ENCODE data around the gene CAPN14.

Gene CAPN14

GRCh38 chr2:31238126-31238905, 21.0 kb upstream of the CAPN14 start (continued):
- TF ChIP-seq ZBTB7A (tag by site-specific recombination; IDR thresholded peaks at IDR 0.05; ENCODE audit: low read depth) = no peak
- no peak for TF ChIP-seq ZSCAN23 (tag by site-specific recombination; IDR thresholded peaks at IDR 0.05)

DNA sequence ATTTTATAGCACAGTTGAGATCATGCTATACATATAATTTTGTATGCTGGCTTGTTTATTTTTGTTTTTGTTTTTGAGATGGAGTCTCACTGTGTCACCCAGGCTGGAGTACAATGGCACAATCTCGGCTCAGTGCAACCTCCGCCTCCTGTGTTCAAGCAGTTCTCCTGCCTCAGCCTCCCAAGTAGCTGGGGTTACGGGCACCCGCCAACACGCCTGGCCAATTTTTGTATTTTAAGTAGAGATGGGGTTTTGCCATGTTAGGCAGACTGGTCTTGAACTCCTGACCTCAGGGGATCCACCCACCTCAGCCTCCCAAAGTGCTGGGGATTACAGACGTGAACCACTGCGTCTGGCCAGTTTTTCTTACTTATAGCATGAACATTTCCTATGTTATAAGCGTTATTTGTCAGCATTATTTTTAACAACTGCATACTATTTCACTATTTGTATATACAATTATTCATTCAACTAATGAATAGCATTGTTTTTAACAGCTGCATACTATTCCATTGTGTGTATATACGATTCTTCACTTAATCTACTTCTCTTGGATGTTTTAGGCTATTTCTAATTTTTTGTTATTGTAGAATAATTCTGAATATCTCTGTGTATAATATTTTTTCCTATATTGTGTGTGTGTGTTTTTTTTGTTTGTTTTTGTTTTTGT, 20.2 kb upstream of the CAPN14 start:
- Histone ChIP-seq H3K27ac (ENCODE audit: extremely low read depth, low read depth, low read length) (no peak overlapping the region), H3K4me1 (ENCODE audit: control insufficient read depth, insufficient read depth, low read length) (0 out of 2 replicates have a peak, but pooled peaks cover 2% of the 10 kb centered on the region), H3K9me3 (ENCODE audit: control insufficient read depth, insufficient read depth, low read depth, low read length) (no peaks in the 10 kb centered on the region), H3K4me3 (ENCODE audit: low read depth, low read length) (no peak overlapping the region), H3K36me3 (ENCODE audit: control insufficient read depth in 2 of 2, insufficient read depth in 1 of 2, low read length in 2 of 2) (no peaks in the 10 kb centered on the region; a peak in 1 of 3 replicates)
- CTCF ChIA-PET = interaction anchor here (0.7 to 1.1 kb wide), 2 partner anchors 96 to 526 kb away, joined by 3 to 4 read pairs; no protein-coding TSS in a partner anchor
- POLR2A ChIA-PET = no interaction called here
- no peak for TF ChIP-seq ZNF16 (tag by site-specific recombination; IDR thresholded peaks at IDR 0.05; ENCODE audit: low read depth)
- peak; percentile 79; the same call in 1 of the 2 replicates for TF ChIP-seq ZNF146 (tag by site-specific recombination; IDR thresholded peaks at IDR 0.05)

- ChIA-PET POLR2A (no interaction called here), CTCF (interaction anchor here (0.7 to 1.1 kb wide), 3 partner anchors 96 to 525 kb away, joined by 3 to 4 read pairs (median 3); partner anchors contain the start of gene GALNT14)
- Histone ChIP-seq H3K4me3 (ENCODE audit: low read depth, low read length) (no peak overlapping the region), H3K36me3 (ENCODE audit: control insufficient read depth in 2 of 2, insufficient read depth in 1 of 2, low read length in 2 of 2) (no peaks in the 10 kb centered on the region; a peak in 1 of 3 replicates), H3K4me1 (ENCODE audit: control insufficient read depth, insufficient read depth, low read length) (0 out of 2 replicates have a peak, but pooled peaks cover 2% of the 10 kb centered on the region), H3K27ac (ENCODE audit: extremely low read depth, low read depth, low read length) (no peak overlapping the region), H3K9me3 (ENCODE audit: control insufficient read depth, insufficient read depth, low read depth, low read length) (no peaks in the 10 kb centered on the region)
- TF ChIP-seq, protein P1, sequence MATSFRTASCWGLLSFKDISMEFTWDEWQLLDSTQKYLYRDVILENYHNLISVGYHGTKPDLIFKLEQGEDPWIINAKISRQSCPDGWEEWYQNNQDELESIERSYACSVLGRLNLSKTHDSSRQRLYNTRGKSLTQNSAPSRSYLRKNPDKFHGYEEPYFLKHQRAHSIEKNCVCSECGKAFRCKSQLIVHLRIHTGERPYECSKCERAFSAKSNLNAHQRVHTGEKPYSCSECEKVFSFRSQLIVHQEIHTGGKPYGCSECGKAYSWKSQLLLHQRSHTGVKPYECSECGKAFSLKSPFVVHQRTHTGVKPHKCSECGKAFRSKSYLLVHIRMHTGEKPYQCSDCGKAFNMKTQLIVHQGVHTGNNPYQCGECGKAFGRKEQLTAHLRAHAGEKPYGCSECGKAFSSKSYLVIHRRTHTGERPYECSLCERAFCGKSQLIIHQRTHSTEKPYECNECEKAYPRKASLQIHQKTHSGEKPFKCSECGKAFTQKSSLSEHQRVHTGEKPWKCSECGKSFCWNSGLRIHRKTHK (tag by site-specific recombination; IDR thresholded peaks at IDR 0.05) = no peak
- no peak for TF ChIP-seq ZNF701 (tag by site-specific recombination; IDR thresholded peaks at IDR 0.05)
- no peak for TF ChIP-seq ZNF174 (tag by site-specific recombination; IDR thresholded peaks at IDR 0.05)
- no peak for TF ChIP-seq MEIS1 (CRISPR knock-in tag; IDR thresholded peaks at IDR 0.05; ENCODE audit: borderline replicate concordance)
- no peak for TF ChIP-seq ZNF660 (tag by site-specific recombination; IDR thresholded peaks at IDR 0.05)
- no peak for TF ChIP-seq TCF7L2 (IDR thresholded peaks at IDR 0.05; ENCODE audit: borderline replicate concordance, low read depth, low read length)
- no peak for TF ChIP-seq GLIS2 (tag by site-specific recombination; IDR thresholded peaks at IDR 0.05)
- TF ChIP-seq, protein P2, sequence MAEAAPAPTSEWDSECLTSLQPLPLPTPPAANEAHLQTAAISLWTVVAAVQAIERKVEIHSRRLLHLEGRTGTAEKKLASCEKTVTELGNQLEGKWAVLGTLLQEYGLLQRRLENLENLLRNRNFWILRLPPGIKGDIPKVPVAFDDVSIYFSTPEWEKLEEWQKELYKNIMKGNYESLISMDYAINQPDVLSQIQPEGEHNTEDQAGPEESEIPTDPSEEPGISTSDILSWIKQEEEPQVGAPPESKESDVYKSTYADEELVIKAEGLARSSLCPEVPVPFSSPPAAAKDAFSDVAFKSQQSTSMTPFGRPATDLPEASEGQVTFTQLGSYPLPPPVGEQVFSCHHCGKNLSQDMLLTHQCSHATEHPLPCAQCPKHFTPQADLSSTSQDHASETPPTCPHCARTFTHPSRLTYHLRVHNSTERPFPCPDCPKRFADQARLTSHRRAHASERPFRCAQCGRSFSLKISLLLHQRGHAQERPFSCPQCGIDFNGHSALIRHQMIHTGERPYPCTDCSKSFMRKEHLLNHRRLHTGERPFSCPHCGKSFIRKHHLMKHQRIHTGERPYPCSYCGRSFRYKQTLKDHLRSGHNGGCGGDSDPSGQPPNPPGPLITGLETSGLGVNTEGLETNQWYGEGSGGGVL (tag by site-specific recombination; IDR thresholded peaks at IDR 0.05) = no peak
Measured at GRCh38 chr2:31236433-31237205, 19.3 kb upstream of the CAPN14 start.

- POLR2A ChIA-PET = no interaction called here
- CTCF ChIA-PET = interaction anchor here (0.6 to 1.1 kb wide), 2 partner anchors 32 to 524 kb away, joined by 3 read pairs; no protein-coding TSS in a partner anchor
- H3K4me1 ChIP-seq (ENCODE audit: control insufficient read depth, insufficient read depth, low read length) = 0 out of 2 replicates have a peak, but pooled peaks cover 2% of the 10 kb centered on the region
- no peak overlapping the region for H3K27ac ChIP-seq (ENCODE audit: extremely low read depth, low read depth, low read length)
- no peaks in the 10 kb centered on the region for H3K9me3 ChIP-seq (ENCODE audit: control insufficient read depth, insufficient read depth, low read depth, low read length)
- TF ChIP-seq ZBTB17 (tag by site-specific recombination; IDR thresholded peaks at IDR 0.05) (peak; percentile 41; the same call in 1 of the 2 replicates), ZNF664 (tag by site-specific recombination; IDR thresholded peaks at IDR 0.05) (no peak), ZNF335 (tag by site-specific recombination; conservative IDR thresholded peaks at IDR 0.05) (0 out of 2 replicates have a peak, but pooled peaks have one; percentile 17)
- no peaks in the 10 kb centered on the region; a peak in 1 of 3 replicates for H3K36me3 ChIP-seq (ENCODE audit: control insufficient read depth in 2 of 2, insufficient read depth in 1 of 2, low read length in 2 of 2)
- H3K4me3 ChIP-seq (ENCODE audit: low read depth, low read length) = no peak overlapping the region
Measured at GRCh38 chr2:31235504-31235902, 18.2 kb upstream of the CAPN14 start.
